H1 (cell line): Measurements from ENCODE around the gene GGTLC2. TPM values are rescaled to one million over a fixed set of nuclear protein-coding genes. Genes with fewer than 3 reads are reported as not detected.

ENCODE experiments used
- CTCF ChIA-PET: fragments of 300-600 bp; sonication (Branson Sonifier 250); formaldehyde crosslinking; loops from one replicate; lab custom pipeline; 2021; ENCODE audit not compliant: partially characterized antibody; lab: Charles Lee
- POLR2A ChIA-PET: fragments of 300-600 bp; sonication (Branson Sonifier 250); formaldehyde crosslinking; loops from one replicate; lab custom pipeline; 2021; ENCODE audit warnings: inconsistent platforms; ENCODE audit not compliant: partially characterized antibody; lab: Charles Lee
- DNase-seq, 2 experiments: peaks; one replicate each; pipeline versions ENCODE4 v3.0.0 to v3.0.0-alpha.2; 2010 to 2022; ENCODE audit warnings: low spot score in 2 of 2, low read depth in 1 of 2, mixed read lengths in 1 of 2
- FAIRE-seq: peaks from 2 replicates; lab custom pipeline; 2011; peaks lifted over from hg19 to GRCh38; lab: Jason Lieb, UNC
- H2AFZ ChIP-seq: 2 replicates; pipeline ENCODE4 v1.8.1; 2012; ENCODE audit warnings: low read length, inconsistent platforms
- H2AK5ac ChIP-seq: 2 replicates; pipeline ENCODE4 v1.6.1; 2013; ENCODE audit warnings: low read depth, low read length
- H2BK120ac ChIP-seq: replicated peaks from 2 replicates; pipeline ENCODE3; 2013; ENCODE audit warnings: low read depth, low read length, inconsistent platforms
- H2BK12ac ChIP-seq: 2 replicates; pipeline ENCODE4 v1.6.1; 2013; ENCODE audit warnings: low read depth, low read length
- H2BK15ac ChIP-seq: 2 replicates; pipeline ENCODE4 v1.6.1; 2013; ENCODE audit warnings: low read length
- H2BK20ac ChIP-seq: 2 replicates; pipeline ENCODE4 v1.6.1; 2013; ENCODE audit warnings: low read length
- H2BK5ac ChIP-seq: 2 replicates; pipeline ENCODE4 v1.6.1; 2013; ENCODE audit warnings: low read depth, low read length
- H3K14ac ChIP-seq: 2 replicates; pipeline ENCODE4 v1.6.1; 2013; ENCODE audit warnings: inconsistent platforms; ENCODE audit not compliant: insufficient read length
- H3K18ac ChIP-seq: 2 replicates; pipeline ENCODE4 v1.6.1; 2013; ENCODE audit warnings: low read length; ENCODE audit errors: extremely low read depth
- H3K23ac ChIP-seq: 2 replicates; pipeline ENCODE4 v1.6.1; 2013; ENCODE audit warnings: inconsistent platforms; ENCODE audit not compliant: insufficient read length
- H3K23me2 ChIP-seq: 2 replicates; pipeline ENCODE4 v1.6.1; 2013; ENCODE audit warnings: low read depth, low read length
- H3K27ac ChIP-seq: 2 replicates; pipeline ENCODE4 v1.6.1; 2011; ENCODE audit warnings: low read depth, low read length, inconsistent platforms
- H3K27me3 ChIP-seq, 4 experiments: replicated peaks in 1 of 4; 1 replicate in 1 of 4; 2 replicates in 3 of 4; pipeline versions ENCODE4 v1.6.1 to v1.8.1; 2011 to 2013; ENCODE audit warnings: low read length in 3 of 4, mild to moderate bottlenecking in 3 of 4, inconsistent platforms in 2 of 4, mixed read lengths in 2 of 4, moderate library complexity in 1 of 4; ENCODE audit not compliant: control insufficient read depth in 3 of 4, insufficient read depth in 3 of 4; ENCODE audit errors: extremely low read depth in 1 of 4
- H3K36me3 ChIP-seq, 4 experiments: 2 replicates each; pipeline versions ENCODE4 v1.6.1 to v1.8.1; 2011 to 2013; ENCODE audit warnings: mild to moderate bottlenecking in 4 of 4, low read length in 3 of 4, moderate library complexity in 2 of 4, control low read depth in 1 of 4, inconsistent platforms in 1 of 4; ENCODE audit not compliant: insufficient read depth in 4 of 4, control insufficient read depth in 2 of 4
- H3K4ac ChIP-seq: replicated peaks from 2 replicates; pipeline ENCODE3; 2013; ENCODE audit warnings: low read length, low read depth, mixed read lengths, inconsistent platforms; ENCODE audit not compliant: insufficient read length
- H3K4me1 ChIP-seq, 4 experiments: replicated peaks in 1 of 4; 1 replicate in 1 of 4; 2 replicates in 3 of 4; pipeline versions ENCODE4 v1.6.1 to v1.8.1; 2011 to 2013; ENCODE audit warnings: low read length in 3 of 4, inconsistent platforms in 2 of 4, mixed read lengths in 1 of 4; ENCODE audit not compliant: insufficient read depth in 4 of 4, control insufficient read depth in 3 of 4
- H3K4me2 ChIP-seq, 2 experiments: 2 replicates each; pipeline versions ENCODE4 v1.6.1 to v1.8.1; 2011 to 2013; ENCODE audit warnings: low read depth in 2 of 2, low read length in 2 of 2, control low read depth in 1 of 2, inconsistent platforms in 1 of 2, mild to moderate bottlenecking in 1 of 2; ENCODE audit not compliant: insufficient read depth in 1 of 2
- H3K4me3 ChIP-seq, 4 experiments: fragments of 200-600, 300-600 bp in 1 of 4; sonication (generic), shearing (Covaris generic), sonication (Bioruptor Twin) in 1 of 4; 2 replicates each; pipeline versions ENCODE4 v1.5.1 to v1.8.1; 2011 to 2016; ENCODE audit warnings: low read length in 4 of 4, low read depth in 3 of 4, control low read depth in 2 of 4, inconsistent platforms in 2 of 4, mild to moderate bottlenecking in 2 of 4, mixed read lengths in 1 of 4, moderate library complexity in 1 of 4; ENCODE audit not compliant: insufficient read depth in 2 of 4; ENCODE audit errors: extremely low read depth in 1 of 4
- H3K56ac ChIP-seq: replicated peaks from 2 replicates; pipeline ENCODE3; 2013; ENCODE audit warnings: low read depth, mild to moderate bottlenecking, mixed read lengths, low read length, inconsistent platforms; ENCODE audit not compliant: insufficient read length
- H3K79me1 ChIP-seq: 2 replicates; pipeline ENCODE4 v1.6.1; 2013; ENCODE audit warnings: low read depth, low read length, control low read depth
- H3K79me2 ChIP-seq, 2 experiments: 2 replicates each; pipeline versions ENCODE4 v1.6.1 to v1.8.1; 2012 to 2013; ENCODE audit warnings: low read length in 2 of 2, mild to moderate bottlenecking in 2 of 2, inconsistent platforms in 1 of 2; ENCODE audit not compliant: insufficient read depth in 2 of 2, control insufficient read depth in 1 of 2
- H3K9ac ChIP-seq, 4 experiments: replicated peaks in 1 of 4; 1 replicate in 1 of 4; 2 replicates in 3 of 4; pipeline versions ENCODE4 v1.6.1 to v1.8.1; 2011 to 2013; ENCODE audit warnings: low read depth in 3 of 4, low read length in 3 of 4, control low read depth in 2 of 4, mild to moderate bottlenecking in 2 of 4, moderate library complexity in 2 of 4, inconsistent platforms in 1 of 4; ENCODE audit errors: extremely low read depth in 1 of 4
- H3K9me3 ChIP-seq, 2 experiments: 2 replicates each; pipeline versions ENCODE4 v1.6.1 to v1.8.1; 2012 to 2013; ENCODE audit warnings: mild to moderate bottlenecking in 2 of 2, moderate library complexity in 2 of 2, control low read depth in 1 of 2, inconsistent platforms in 1 of 2, low read depth in 1 of 2, low read length in 1 of 2, mixed read lengths in 1 of 2; ENCODE audit not compliant: insufficient read depth in 2 of 2
- H4K20me1 ChIP-seq, 2 experiments: replicated peaks in 1 of 2; 2 replicates each; pipeline versions ENCODE3 to v1.8.1; 2011 to 2013; ENCODE audit warnings: inconsistent platforms in 2 of 2, low read length in 2 of 2, mild to moderate bottlenecking in 1 of 2; ENCODE audit not compliant: insufficient read depth in 2 of 2, control insufficient read depth in 1 of 2
- H4K5ac ChIP-seq: 2 replicates; pipeline ENCODE4 v1.6.1; 2013; ENCODE audit warnings: low read length, low read depth, mixed read lengths, inconsistent platforms; ENCODE audit not compliant: insufficient read length
- H4K8ac ChIP-seq: 2 replicates; pipeline ENCODE4 v1.8.0; 2013; ENCODE audit warnings: mild to moderate bottlenecking, moderate library complexity, low read length, inconsistent platforms; ENCODE audit not compliant: insufficient read depth; ENCODE audit errors: extremely low read depth
- H4K91ac ChIP-seq: replicated peaks from 2 replicates; pipeline ENCODE3; 2013; ENCODE audit warnings: low read length, mixed read lengths, inconsistent platforms; ENCODE audit not compliant: insufficient read length
- JUND ChIP-seq: IDR thresholded peaks from 2 replicates; pipeline ENCODE4 v1.6.1; 2011; ENCODE audit warnings: mild to moderate bottlenecking, improper control_type of control experiment, low read length
- KDM4A ChIP-seq: IDR thresholded peaks from one replicate; pipeline ENCODE4 v1.7.1; 2012; ENCODE audit warnings: low read depth, mild to moderate bottlenecking, moderate library complexity, low read length, inconsistent platforms; ENCODE audit not compliant: severe bottlenecking
- NANOG ChIP-seq: IDR thresholded peaks from 2 replicates; pipeline ENCODE4 v1.6.1; 2011; ENCODE audit warnings: low read length, low read depth, mild to moderate bottlenecking, inconsistent platforms; ENCODE audit not compliant: insufficient read depth, poor library complexity, severe bottlenecking
- POU5F1 ChIP-seq: IDR thresholded peaks from 2 replicates; pipeline ENCODE4 v1.6.1; 2011; ENCODE audit warnings: low read depth, mild to moderate bottlenecking, low read length, moderate library complexity
- RXRA ChIP-seq: IDR thresholded peaks from 2 replicates; pipeline ENCODE4 v1.6.1; 2011; ENCODE audit warnings: low read depth, mild to moderate bottlenecking, low read length, moderate library complexity; ENCODE audit not compliant: insufficient read depth
- SIN3A ChIP-seq, 2 experiments: IDR thresholded peaks in 1 of 2; conservative IDR thresholded peaks in 1 of 2; 2 replicates each; pipeline ENCODE4 v1.6.1; 2011 to 2012; ENCODE audit warnings: low read length in 2 of 2, improper control_type of control experiment in 1 of 2, low read depth in 1 of 2, mild to moderate bottlenecking in 1 of 2
- SIX5 ChIP-seq: IDR thresholded peaks from 2 replicates; pipeline ENCODE4 v1.6.1; 2011; ENCODE audit warnings: mild to moderate bottlenecking, low read depth, low read length
- SRF ChIP-seq: IDR thresholded peaks from 2 replicates; pipeline ENCODE4 v1.6.1; 2011; ENCODE audit warnings: mild to moderate bottlenecking, low read depth, low read length, moderate library complexity
- TAF1 ChIP-seq: IDR thresholded peaks from 2 replicates; pipeline ENCODE4 v1.6.1; 2011; ENCODE audit warnings: mild to moderate bottlenecking, low read depth, low read length
- TEAD4 ChIP-seq: IDR thresholded peaks from 2 replicates; pipeline ENCODE4 v1.6.1; 2012; ENCODE audit warnings: low read depth, low read length, inconsistent platforms, mixed read lengths
- YY1 ChIP-seq: IDR thresholded peaks from 2 replicates; pipeline ENCODE4 v1.6.1; 2011; ENCODE audit warnings: low read depth, mild to moderate bottlenecking, low read length
- WGBS, 2 experiments: shearing (Covaris generic) in 1 of 2; methylation state at CpG; one replicate each; pipeline versions ENCODE4 v1.1.6 to v1.1.7; 2013 to 2015; ENCODE audit warnings: low lambda C conversion rate in 2 of 2, mixed read lengths in 2 of 2, inconsistent platforms in 1 of 2, low coverage in 1 of 2, missing lambda C conversion rate in 1 of 2; ENCODE audit not compliant: insufficient replicate concordance in 2 of 2, insufficient coverage in 1 of 2, insufficient read length in 1 of 2; ENCODE audit errors: extremely low coverage in 1 of 2, missing lambda C conversion rate in 1 of 2; 5-methylcytosine and 5-hydroxymethylcytosine counted together
- polyA plus RNA-seq, 7 experiments: library from polyadenylated mRNA; depleted of rRNA in 3 of 7; stranded (reverse) in 5 of 7; unstranded in 2 of 7; fragments of >200 nt in 5 of 7; fragments of 200-250 nt in 2 of 7; gene quantifications; 1 replicate in 5 of 7; 2 replicates in 1 of 7; 4 replicates in 1 of 7; pipeline versions ENCODE4 v1.2.1 to v1.2.3, GENCODE V29; 2011 to 2013; ENCODE audit warnings: missing spikeins in 2 of 7, mixed read lengths in 2 of 7
- total RNA-seq: library from RNA; stranded (reverse); fragmentation: NEBNext Ultra II Directional; extraction: Animal tissue kit (Norgen Biotek cat#: 25700); gene quantifications from 2 replicates; pipeline ENCODE4 v1.2.1, GENCODE V29; 2021
- TF ChIP-seq, protein P1 (sequence below): IDR thresholded peaks from 2 replicates; pipeline ENCODE4 v1.6.1; 2012; ENCODE audit warnings: low read length, inconsistent platforms
- TF ChIP-seq, protein P2 (sequence below): IDR thresholded peaks from 2 replicates; pipeline ENCODE4 v1.6.1; 2012; ENCODE audit warnings: inconsistent platforms

Gene GGTLC2
- total and polyA plus RNA-seq, 2 of the 8 experiments (the other 6 are each of a cell fraction or from before 2014, with no cell fraction given), result not detected

DNA sequence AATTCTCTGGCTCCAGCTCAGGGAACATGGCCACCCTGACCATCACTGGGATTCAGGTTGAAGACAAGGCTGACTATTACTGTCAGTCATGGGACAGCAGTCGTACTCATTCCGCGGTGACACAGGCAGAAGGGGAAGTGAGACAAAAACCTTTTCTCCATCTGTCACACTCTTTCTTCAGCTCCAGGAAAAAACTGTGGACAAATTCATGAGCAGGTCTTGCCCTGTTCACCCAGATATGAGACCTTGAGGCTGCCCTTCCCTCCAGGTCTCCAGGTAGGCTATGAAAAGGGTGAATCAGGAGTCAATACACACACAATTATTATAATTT is 39.4 kb upstream of the GGTLC2 start:
- Histone ChIP-seq H2BK12ac (no peak overlapping the region), H4K5ac (no peak overlapping the region), H3K36me3 (no peaks in the 10 kb centered on the region; a peak in 1 of 8 replicates), H3K23ac (no peak overlapping the region), H3K4me3 (no peak overlapping the region), H2AK5ac (no peak overlapping the region), H3K9ac (no peak overlapping the region), H3K18ac (no peak overlapping the region), H3K56ac (no peak overlapping the region), H2AFZ (no peak overlapping the region), H2BK20ac (no peak overlapping the region), H2BK15ac (no peak overlapping the region), H3K27me3 (peaks cover 10 to 59% (median 42%) of the 10 kb centered on the region in 4 experiments), H2BK5ac (no peak overlapping the region), H4K8ac (no peak overlapping the region), H3K4ac (no peak overlapping the region), H3K79me1 (no peaks in the 10 kb centered on the region), H3K9me3 (peaks cover 27 to 62% of the 10 kb centered on the region in 2 experiments), H3K4me2 (no peak overlapping the region), H3K27ac (no peak overlapping the region), H4K91ac (no peak overlapping the region), H3K4me1 (peaks cover 0 to 2% (median 0%) of the 10 kb centered on the region in 4 experiments; a peak in 1 of 7 replicates), H3K14ac (no peak overlapping the region), H3K79me2 (no peaks in the 10 kb centered on the region; a peak in 1 of 4 replicates), H4K20me1 (no peaks in the 10 kb centered on the region), H3K23me2 (no peaks in the 10 kb centered on the region), H2BK120ac (no peak overlapping the region)
- no peak for DNase-seq
- FAIRE-seq, result no peak
- POLR2A ChIA-PET, result no interaction called here
- WGBS, 2 experiments, result 98% methylated on average over 3 of the region's 3 CpGs; no CpG with 5 or more reads in 1 of the 2 experiments
- CTCF ChIA-PET, result no interaction called here
- TF ChIP-seq TEAD4, result no peak
- TF ChIP-seq KDM4A, result no peak
- no peak for TF ChIP-seq NANOG
- no peak for TF ChIP-seq RXRA
- no peak for TF ChIP-seq YY1
- TF ChIP-seq SRF, result no peak
- TF ChIP-seq SIN3A (conservative IDR thresholded peaks at IDR 0.05 in 1 of 2, IDR thresholded peaks at IDR 0.05 in 1 of 2; ENCODE audit: low read depth in 1 of 2, low read length in 2 of 2), result no peak
- no peak for TF ChIP-seq SIX5
- TF ChIP-seq TAF1, result no peak
- TF ChIP-seq, protein P1, sequence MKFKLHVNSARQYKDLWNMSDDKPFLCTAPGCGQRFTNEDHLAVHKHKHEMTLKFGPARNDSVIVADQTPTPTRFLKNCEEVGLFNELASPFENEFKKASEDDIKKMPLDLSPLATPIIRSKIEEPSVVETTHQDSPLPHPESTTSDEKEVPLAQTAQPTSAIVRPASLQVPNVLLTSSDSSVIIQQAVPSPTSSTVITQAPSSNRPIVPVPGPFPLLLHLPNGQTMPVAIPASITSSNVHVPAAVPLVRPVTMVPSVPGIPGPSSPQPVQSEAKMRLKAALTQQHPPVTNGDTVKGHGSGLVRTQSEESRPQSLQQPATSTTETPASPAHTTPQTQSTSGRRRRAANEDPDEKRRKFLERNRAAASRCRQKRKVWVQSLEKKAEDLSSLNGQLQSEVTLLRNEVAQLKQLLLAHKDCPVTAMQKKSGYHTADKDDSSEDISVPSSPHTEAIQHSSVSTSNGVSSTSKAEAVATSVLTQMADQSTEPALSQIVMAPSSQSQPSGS, result no peak
- TF ChIP-seq, protein P2, sequence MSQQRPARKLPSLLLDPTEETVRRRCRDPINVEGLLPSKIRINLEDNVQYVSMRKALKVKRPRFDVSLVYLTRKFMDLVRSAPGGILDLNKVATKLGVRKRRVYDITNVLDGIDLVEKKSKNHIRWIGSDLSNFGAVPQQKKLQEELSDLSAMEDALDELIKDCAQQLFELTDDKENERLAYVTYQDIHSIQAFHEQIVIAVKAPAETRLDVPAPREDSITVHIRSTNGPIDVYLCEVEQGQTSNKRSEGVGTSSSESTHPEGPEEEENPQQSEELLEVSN, result no peak
- no peak for TF ChIP-seq JUND
- no peak for TF ChIP-seq POU5F1
